HCT116 (cell line): ENCODE data around the gene EGFL8. TPM values are rescaled to one million over a fixed set of nuclear protein-coding genes. Genes with fewer than 3 reads are reported as not detected.

Experiments used
- ATAC-seq: fragments of 200-7000 bp; cut with Tn5 transposase; 2 replicates; pipeline ENCODE4 v1.9.1; 2020; ENCODE audit warnings: mild to moderate bottlenecking, moderate library complexity
- BruUV-seq: library from RNA; stranded (reverse); fragments of 400-500 nt; replicated peaks from 2 replicates; lab custom pipeline; 2021; lab: Mats Ljungman, UMichigan
- CTCF ChIA-PET: fragments of 300-600 bp; sonication (Branson Sonifier 250); formaldehyde crosslinking; loops from one replicate; lab custom pipeline; 2021; ENCODE audit warnings: antibody characterized with exemption; lab: Charles Lee
- POLR2A ChIA-PET: fragments of 300-600, 350-600 bp; sonication (Branson Sonifier 250); formaldehyde crosslinking; loops from one replicate; lab custom pipeline; 2021; ENCODE audit warnings: antibody characterized with exemption; lab: Charles Lee
- RAD21 ChIA-PET, 2 experiments: fragments of 300-600 bp; sonication (Branson Sonifier 250); formaldehyde crosslinking; loops; one replicate each; lab custom pipeline; 2023; ENCODE audit warnings: low total read pairs in 2 of 2; ENCODE audit not compliant: uncharacterized antibody in 2 of 2, unreplicated experiment in 2 of 2, low non-redundant PET in 1 of 2; lab: Charles Lee
- DNase-seq: peaks from one replicate; pipeline ENCODE4 v3.0.0-alpha.2; 2010; ENCODE audit warnings: low read depth, low spot score
- H2AFZ ChIP-seq: fragments of 200-600 bp; shearing (Covaris generic), sonication (generic); 2 replicates; pipeline ENCODE4 v1.6.1; 2017; ENCODE audit warnings: low read depth, mixed run types, mixed read lengths, antibody characterized with exemption, low read length; ENCODE audit not compliant: poor library complexity, severe bottlenecking
- H3K27ac ChIP-seq: 2 replicates; pipeline ENCODE4 v1.5.1; 2012; ENCODE audit warnings: low read depth, low read length
- H3K27me3 ChIP-seq: fragments of 200-600 bp; sonication (generic); 2 replicates; pipeline ENCODE4 v1.6.1; 2016; ENCODE audit warnings: mixed run types, low read length, mixed read lengths; ENCODE audit not compliant: insufficient read depth
- H3K36me3 ChIP-seq, 2 experiments: fragments of 200-500 bp in 1 of 2; fragments of 200-600 bp in 1 of 2; sonication (Bioruptor generic) in 1 of 2; sonication (generic) in 1 of 2; 2 replicates each; pipeline versions ENCODE4 v1.5.1 to v1.6.1; 2014 to 2016; ENCODE audit warnings: low read length in 2 of 2, inconsistent platforms in 1 of 2, mixed read lengths in 1 of 2, mixed run types in 1 of 2; ENCODE audit not compliant: insufficient read depth in 2 of 2, control insufficient read depth in 1 of 2
- H3K4me1 ChIP-seq, 2 experiments: fragments of 200-600 bp in 1 of 2; sonication (generic) in 1 of 2; 2 replicates each; pipeline versions ENCODE4 v1.5.1 to v1.6.1; 2012 to 2017; ENCODE audit warnings: low read length in 2 of 2, inconsistent platforms in 1 of 2, mild to moderate bottlenecking in 1 of 2, mixed read lengths in 1 of 2, mixed run types in 1 of 2, moderate library complexity in 1 of 2; ENCODE audit not compliant: insufficient read depth in 2 of 2, control insufficient read depth in 1 of 2
- H3K4me2 ChIP-seq: fragments of 200-600 bp; sonication (generic); 2 replicates; pipeline ENCODE4 v1.6.1; 2017; ENCODE audit warnings: mixed run types, low read length, mixed read lengths
- H3K4me3 ChIP-seq, 2 experiments: fragments of 200-600 bp in 1 of 2; sonication (generic) in 1 of 2; replicated peaks in 1 of 2; 2 replicates each; pipeline ENCODE4 v1.5.1; 2011 to 2016; ENCODE audit warnings: low read length in 2 of 2, control low read depth in 1 of 2, low read depth in 1 of 2, mild to moderate bottlenecking in 1 of 2, mixed read lengths in 1 of 2, mixed run types in 1 of 2
- H3K79me2 ChIP-seq: fragments of 200-600 bp; sonication (generic); 2 replicates; pipeline ENCODE4 v1.6.1; 2017; ENCODE audit warnings: mild to moderate bottlenecking, mixed run types, low read length, moderate library complexity, mixed read lengths; ENCODE audit not compliant: insufficient read depth
- H3K9ac ChIP-seq: fragments of 200-600 bp; sonication (generic); 2 replicates; pipeline ENCODE4 v1.6.1; 2016; ENCODE audit warnings: low read length, mixed read lengths
- H3K9me2 ChIP-seq: fragments of 200-600 bp; sonication (generic), shearing (Covaris generic); 2 replicates; pipeline ENCODE4 v1.6.1; 2017; ENCODE audit warnings: mixed run types, mild to moderate bottlenecking, moderate library complexity; ENCODE audit not compliant: insufficient read depth
- H3K9me3 ChIP-seq, 2 experiments: fragments of 200-500 bp in 1 of 2; fragments of 200-600 bp in 1 of 2; sonication (Bioruptor generic) in 1 of 2; sonication (generic) in 1 of 2; 2 replicates each; pipeline ENCODE4 v1.6.1; 2014 to 2017; ENCODE audit warnings: low read length in 2 of 2, mixed read lengths in 2 of 2, inconsistent platforms in 1 of 2, low read depth in 1 of 2, mild to moderate bottlenecking in 1 of 2, mixed run types in 1 of 2, moderate library complexity in 1 of 2; ENCODE audit not compliant: control insufficient read depth in 1 of 2, insufficient read depth in 1 of 2
- H4K20me1 ChIP-seq: fragments of 200-600 bp; sonication (generic), shearing (Covaris generic); 2 replicates; pipeline ENCODE4 v1.6.1; 2017; ENCODE audit warnings: mixed run types, mild to moderate bottlenecking, moderate library complexity; ENCODE audit not compliant: insufficient read depth
- CTCF ChIP-seq, 3 experiments: fragments of 200-600 bp in 1 of 3; sonication (generic) in 1 of 3; IDR thresholded peaks in 2 of 3; conservative IDR thresholded peaks in 1 of 3; 2 replicates each; pipeline ENCODE4 v1.5.1; 2012 to 2017; ENCODE audit warnings: low read depth in 2 of 3, low read length in 2 of 3, antibody characterized with exemption in 1 of 3, borderline replicate concordance in 1 of 3, control low read depth in 1 of 3, mild to moderate bottlenecking in 1 of 3, mixed read lengths in 1 of 3, mixed run types in 1 of 3, moderate library complexity in 1 of 3; ENCODE audit not compliant: insufficient read depth in 1 of 3
- ELF1 ChIP-seq: IDR thresholded peaks from 2 replicates; pipeline ENCODE4 v1.6.1; 2012; ENCODE audit warnings: low read depth, borderline replicate concordance
- EZH2 ChIP-seq: fragments of 200-600 bp; sonication (generic); IDR thresholded peaks from 2 replicates; pipeline ENCODE4 v1.6.1; 2017; ENCODE audit warnings: antibody characterized with exemption, mixed run types
- EZH2phosphoT487 ChIP-seq: fragments of 200-600 bp; IDR thresholded peaks from 2 replicates; pipeline ENCODE4 v1.6.1; 2018; ENCODE audit warnings: antibody characterized with exemption, borderline replicate concordance
- JUND ChIP-seq: IDR thresholded peaks from 2 replicates; pipeline ENCODE4 v1.6.1; 2012
- REST ChIP-seq: IDR thresholded peaks from 2 replicates; pipeline ENCODE4 v1.6.1; 2012; ENCODE audit warnings: low read depth
- SIN3A ChIP-seq: IDR thresholded peaks from 2 replicates; pipeline ENCODE4 v1.6.1; 2012; ENCODE audit warnings: low read depth
- SP1 ChIP-seq: IDR thresholded peaks from 2 replicates; pipeline ENCODE4 v1.6.1; 2012; ENCODE audit warnings: low read depth
- YY1 ChIP-seq: IDR thresholded peaks from 2 replicates; pipeline ENCODE4 v1.6.1; 2011; ENCODE audit warnings: low read length, low read depth, moderate library complexity, mild to moderate bottlenecking; ENCODE audit not compliant: insufficient replicate concordance; ENCODE audit errors: extremely low read depth
- ZFX ChIP-seq: fragments of 450-650 bp; IDR thresholded peaks from 2 replicates; pipeline ENCODE4 v1.6.1; 2017
- intact Hi-C: fragments of 100-400 bp; cut with micrococcal nuclease; formaldehyde crosslinking; loops from 2 replicates; pipeline ENCODE4 v1.10.0; 2022
- total RNA-seq: library from RNA; stranded (reverse); gene quantifications from one replicate; pipeline ENCODE4 v1.2.1, GENCODE V29; 2021; ENCODE audit not compliant: unreplicated experiment

EGFL8 gene
- total RNA-seq, 1 experiment from 2014 or later: 29.0 TPM

GRCh38 chr6:32182555-32182981 lies 18.2 kb downstream of the EGFL8 start:
- ChIA-PET CTCF (no interaction called here), POLR2A (interaction anchor here (0.6 to 1.3 kb wide), 3 partner anchors 8 to 517 kb away, joined by 3 to 4 read pairs (median 4); partner anchors contain the start of gene PBX2)
- no TSS peak for BruUV-seq

More at GRCh38 chr6:32182555-32182981, 18.2 kb downstream of the EGFL8 start:
- Histone ChIP-seq H3K4me2 (no peak overlapping the region), H3K9me3 (no peaks in the 10 kb centered on the region), H3K27me3 (no peaks in the 10 kb centered on the region), H3K4me3 (no peak overlapping the region), H2AFZ (no peak overlapping the region), H3K9ac (no peak overlapping the region)
- no peak for DNase-seq
- no peak for TF ChIP-seq EZH2phosphoT487
- no peak for TF ChIP-seq SP1
- TF ChIP-seq YY1: no peak
- TF ChIP-seq EZH2: no peak
- TF ChIP-seq SIN3A: no peak
- no peak for TF ChIP-seq REST
- no peak for TF ChIP-seq JUND
- TF ChIP-seq ELF1: no peak
- TF ChIP-seq ZFX: no peak
- TF ChIP-seq CTCF (IDR thresholded peaks at IDR 0.05 in 2 of 3, conservative IDR thresholded peaks at IDR 0.05 in 1 of 3; ENCODE audit: borderline replicate concordance in 1 of 3, insufficient read depth in 1 of 3, low read depth in 2 of 3, low read length in 2 of 3): no peak
- TF ChIP-seq, all 23 proteins: peak for 0
- Histone ChIP-seq H3K27ac (no peak overlapping the region; the same call in 1 of the 2 replicates), H3K36me3 (peaks cover 10 to 13% of the 10 kb centered on the region in 2 experiments; a peak in 3 of 4 replicates), H3K4me1 (peaks cover 4 to 34% of the 10 kb centered on the region in 2 experiments; a peak in 3 of 4 replicates), H3K79me2 (peaks cover 8% of the 10 kb centered on the region; the same call in 1 of the 2 replicates), H3K9me2 (no peaks in the 10 kb centered on the region), H4K20me1 (no peaks in the 10 kb centered on the region)
- intact Hi-C loops: no loop called here
- RAD21 ChIA-PET: no interaction called here
- ATAC-seq: no peak
